ENCODE results near the gene GARNL3.

DNA sequence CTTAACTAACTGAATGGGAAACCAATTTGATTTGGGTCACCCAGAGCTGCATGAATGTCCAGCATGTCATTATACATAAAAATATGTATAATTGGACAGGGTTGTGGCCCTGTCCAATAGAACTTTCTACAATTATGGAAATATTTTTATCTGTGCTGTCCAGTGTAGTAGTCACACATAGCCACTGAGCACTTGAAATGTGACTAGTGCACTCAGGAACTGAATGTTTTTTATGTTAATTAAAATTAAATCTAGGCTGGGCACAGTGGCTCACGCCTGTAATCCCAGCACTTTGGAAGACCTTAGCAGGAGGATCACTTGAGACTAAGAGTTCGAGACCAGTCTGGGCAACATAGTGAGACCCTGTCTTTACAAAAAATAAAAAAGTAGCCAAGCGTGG lies 18.6 kb downstream of the GARNL3 start:
- TF ChIP-seq, protein P1, sequence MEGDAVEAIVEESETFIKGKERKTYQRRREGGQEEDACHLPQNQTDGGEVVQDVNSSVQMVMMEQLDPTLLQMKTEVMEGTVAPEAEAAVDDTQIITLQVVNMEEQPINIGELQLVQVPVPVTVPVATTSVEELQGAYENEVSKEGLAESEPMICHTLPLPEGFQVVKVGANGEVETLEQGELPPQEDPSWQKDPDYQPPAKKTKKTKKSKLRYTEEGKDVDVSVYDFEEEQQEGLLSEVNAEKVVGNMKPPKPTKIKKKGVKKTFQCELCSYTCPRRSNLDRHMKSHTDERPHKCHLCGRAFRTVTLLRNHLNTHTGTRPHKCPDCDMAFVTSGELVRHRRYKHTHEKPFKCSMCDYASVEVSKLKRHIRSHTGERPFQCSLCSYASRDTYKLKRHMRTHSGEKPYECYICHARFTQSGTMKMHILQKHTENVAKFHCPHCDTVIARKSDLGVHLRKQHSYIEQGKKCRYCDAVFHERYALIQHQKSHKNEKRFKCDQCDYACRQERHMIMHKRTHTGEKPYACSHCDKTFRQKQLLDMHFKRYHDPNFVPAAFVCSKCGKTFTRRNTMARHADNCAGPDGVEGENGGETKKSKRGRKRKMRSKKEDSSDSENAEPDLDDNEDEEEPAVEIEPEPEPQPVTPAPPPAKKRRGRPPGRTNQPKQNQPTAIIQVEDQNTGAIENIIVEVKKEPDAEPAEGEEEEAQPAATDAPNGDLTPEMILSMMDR (conservative IDR thresholded peaks at IDR 0.05; ENCODE audit: low read depth in 2 of 2): no peak
- TF ChIP-seq CREB1 (CRISPR knock-in tag; IDR thresholded peaks at IDR 0.05; ENCODE audit: low read depth): no peak
- TF ChIP-seq EZH2phosphoT487 (IDR thresholded peaks at IDR 0.05; ENCODE audit: unreplicated experiment): no peak
- TF ChIP-seq, protein P2, sequence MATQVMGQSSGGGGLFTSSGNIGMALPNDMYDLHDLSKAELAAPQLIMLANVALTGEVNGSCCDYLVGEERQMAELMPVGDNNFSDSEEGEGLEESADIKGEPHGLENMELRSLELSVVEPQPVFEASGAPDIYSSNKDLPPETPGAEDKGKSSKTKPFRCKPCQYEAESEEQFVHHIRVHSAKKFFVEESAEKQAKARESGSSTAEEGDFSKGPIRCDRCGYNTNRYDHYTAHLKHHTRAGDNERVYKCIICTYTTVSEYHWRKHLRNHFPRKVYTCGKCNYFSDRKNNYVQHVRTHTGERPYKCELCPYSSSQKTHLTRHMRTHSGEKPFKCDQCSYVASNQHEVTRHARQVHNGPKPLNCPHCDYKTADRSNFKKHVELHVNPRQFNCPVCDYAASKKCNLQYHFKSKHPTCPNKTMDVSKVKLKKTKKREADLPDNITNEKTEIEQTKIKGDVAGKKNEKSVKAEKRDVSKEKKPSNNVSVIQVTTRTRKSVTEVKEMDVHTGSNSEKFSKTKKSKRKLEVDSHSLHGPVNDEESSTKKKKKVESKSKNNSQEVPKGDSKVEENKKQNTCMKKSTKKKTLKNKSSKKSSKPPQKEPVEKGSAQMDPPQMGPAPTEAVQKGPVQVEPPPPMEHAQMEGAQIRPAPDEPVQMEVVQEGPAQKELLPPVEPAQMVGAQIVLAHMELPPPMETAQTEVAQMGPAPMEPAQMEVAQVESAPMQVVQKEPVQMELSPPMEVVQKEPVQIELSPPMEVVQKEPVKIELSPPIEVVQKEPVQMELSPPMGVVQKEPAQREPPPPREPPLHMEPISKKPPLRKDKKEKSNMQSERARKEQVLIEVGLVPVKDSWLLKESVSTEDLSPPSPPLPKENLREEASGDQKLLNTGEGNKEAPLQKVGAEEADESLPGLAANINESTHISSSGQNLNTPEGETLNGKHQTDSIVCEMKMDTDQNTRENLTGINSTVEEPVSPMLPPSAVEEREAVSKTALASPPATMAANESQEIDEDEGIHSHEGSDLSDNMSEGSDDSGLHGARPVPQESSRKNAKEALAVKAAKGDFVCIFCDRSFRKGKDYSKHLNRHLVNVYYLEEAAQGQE (IDR thresholded peaks at IDR 0.05; ENCODE audit: unreplicated experiment): no peak
- no peak for TF ChIP-seq POLR2AphosphoS5 (IDR thresholded peaks at IDR 0.05; ENCODE audit: low read depth)
- TF ChIP-seq EZH2 (IDR thresholded peaks at IDR 0.05; ENCODE audit: low read depth, unreplicated experiment): no peak
- TF ChIP-seq, protein P3, sequence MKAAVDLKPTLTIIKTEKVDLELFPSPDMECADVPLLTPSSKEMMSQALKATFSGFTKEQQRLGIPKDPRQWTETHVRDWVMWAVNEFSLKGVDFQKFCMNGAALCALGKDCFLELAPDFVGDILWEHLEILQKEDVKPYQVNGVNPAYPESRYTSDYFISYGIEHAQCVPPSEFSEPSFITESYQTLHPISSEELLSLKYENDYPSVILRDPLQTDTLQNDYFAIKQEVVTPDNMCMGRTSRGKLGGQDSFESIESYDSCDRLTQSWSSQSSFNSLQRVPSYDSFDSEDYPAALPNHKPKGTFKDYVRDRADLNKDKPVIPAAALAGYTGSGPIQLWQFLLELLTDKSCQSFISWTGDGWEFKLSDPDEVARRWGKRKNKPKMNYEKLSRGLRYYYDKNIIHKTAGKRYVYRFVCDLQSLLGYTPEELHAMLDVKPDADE (IDR thresholded peaks at IDR 0.05): no peak
- TF ChIP-seq, protein P4, sequence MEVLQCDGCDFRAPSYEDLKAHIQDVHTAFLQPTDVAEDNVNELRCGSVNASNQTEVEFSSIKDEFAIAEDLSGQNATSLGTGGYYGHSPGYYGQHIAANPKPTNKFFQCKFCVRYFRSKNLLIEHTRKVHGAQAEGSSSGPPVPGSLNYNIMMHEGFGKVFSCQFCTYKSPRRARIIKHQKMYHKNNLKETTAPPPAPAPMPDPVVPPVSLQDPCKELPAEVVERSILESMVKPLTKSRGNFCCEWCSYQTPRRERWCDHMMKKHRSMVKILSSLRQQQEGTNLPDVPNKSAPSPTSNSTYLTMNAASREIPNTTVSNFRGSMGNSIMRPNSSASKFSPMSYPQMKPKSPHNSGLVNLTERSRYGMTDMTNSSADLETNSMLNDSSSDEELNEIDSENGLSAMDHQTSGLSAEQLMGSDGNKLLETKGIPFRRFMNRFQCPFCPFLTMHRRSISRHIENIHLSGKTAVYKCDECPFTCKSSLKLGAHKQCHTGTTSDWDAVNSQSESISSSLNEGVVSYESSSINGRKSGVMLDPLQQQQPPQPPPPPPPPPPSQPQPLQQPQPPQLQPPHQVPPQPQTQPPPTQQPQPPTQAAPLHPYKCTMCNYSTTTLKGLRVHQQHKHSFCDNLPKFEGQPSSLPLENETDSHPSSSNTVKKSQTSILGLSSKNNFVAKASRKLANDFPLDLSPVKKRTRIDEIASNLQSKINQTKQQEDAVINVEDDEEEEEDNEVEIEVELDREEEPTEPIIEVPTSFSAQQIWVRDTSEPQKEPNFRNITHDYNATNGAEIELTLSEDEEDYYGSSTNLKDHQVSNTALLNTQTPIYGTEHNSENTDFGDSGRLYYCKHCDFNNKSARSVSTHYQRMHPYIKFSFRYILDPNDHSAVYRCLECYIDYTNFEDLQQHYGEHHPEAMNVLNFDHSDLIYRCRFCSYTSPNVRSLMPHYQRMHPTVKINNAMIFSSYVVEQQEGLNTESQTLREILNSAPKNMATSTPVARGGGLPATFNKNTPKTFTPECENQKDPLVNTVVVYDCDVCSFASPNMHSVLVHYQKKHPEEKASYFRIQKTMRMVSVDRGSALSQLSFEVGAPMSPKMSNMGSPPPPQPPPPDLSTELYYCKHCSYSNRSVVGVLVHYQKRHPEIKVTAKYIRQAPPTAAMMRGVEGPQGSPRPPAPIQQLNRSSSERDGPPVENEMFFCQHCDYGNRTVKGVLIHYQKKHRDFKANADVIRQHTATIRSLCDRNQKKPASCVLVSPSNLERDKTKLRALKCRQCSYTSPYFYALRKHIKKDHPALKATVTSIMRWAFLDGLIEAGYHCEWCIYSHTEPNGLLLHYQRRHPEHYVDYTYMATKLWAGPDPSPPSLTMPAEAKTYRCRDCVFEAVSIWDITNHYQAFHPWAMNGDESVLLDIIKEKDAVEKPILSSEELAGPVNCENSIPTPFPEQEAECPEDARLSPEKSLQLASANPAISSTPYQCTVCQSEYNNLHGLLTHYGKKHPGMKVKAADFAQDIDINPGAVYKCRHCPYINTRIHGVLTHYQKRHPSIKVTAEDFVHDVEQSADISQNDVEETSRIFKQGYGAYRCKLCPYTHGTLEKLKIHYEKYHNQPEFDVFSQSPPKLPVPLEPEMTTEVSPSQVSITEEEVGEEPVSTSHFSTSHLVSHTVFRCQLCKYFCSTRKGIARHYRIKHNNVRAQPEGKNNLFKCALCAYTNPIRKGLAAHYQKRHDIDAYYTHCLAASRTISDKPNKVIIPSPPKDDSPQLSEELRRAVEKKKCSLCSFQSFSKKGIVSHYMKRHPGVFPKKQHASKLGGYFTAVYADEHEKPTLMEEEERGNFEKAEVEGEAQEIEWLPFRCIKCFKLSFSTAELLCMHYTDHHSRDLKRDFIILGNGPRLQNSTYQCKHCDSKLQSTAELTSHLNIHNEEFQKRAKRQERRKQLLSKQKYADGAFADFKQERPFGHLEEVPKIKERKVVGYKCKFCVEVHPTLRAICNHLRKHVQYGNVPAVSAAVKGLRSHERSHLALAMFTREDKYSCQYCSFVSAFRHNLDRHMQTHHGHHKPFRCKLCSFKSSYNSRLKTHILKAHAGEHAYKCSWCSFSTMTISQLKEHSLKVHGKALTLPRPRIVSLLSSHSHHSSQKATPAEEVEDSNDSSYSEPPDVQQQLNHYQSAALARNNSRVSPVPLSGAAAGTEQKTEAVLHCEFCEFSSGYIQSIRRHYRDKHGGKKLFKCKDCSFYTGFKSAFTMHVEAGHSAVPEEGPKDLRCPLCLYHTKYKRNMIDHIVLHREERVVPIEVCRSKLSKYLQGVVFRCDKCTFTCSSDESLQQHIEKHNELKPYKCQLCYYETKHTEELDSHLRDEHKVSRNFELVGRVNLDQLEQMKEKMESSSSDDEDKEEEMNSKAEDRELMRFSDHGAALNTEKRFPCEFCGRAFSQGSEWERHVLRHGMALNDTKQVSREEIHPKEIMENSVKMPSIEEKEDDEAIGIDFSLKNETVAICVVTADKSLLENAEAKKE (CRISPR knock-in tag; IDR thresholded peaks at IDR 0.05): no peak
